NCI-H446 (cell line): ENCODE results near the gene COL27A1.

Experiments used
- DNase-seq, 2 experiments: peaks; one replicate each; lab custom pipeline; 2025; lab: John Stamatoyannopoulos, UW

COL27A1 gene

GRCh38 chr9:114342755-114343440 lies 187.6 kb downstream of the COL27A1 start:
- no peak for DNase-seq

DNA sequence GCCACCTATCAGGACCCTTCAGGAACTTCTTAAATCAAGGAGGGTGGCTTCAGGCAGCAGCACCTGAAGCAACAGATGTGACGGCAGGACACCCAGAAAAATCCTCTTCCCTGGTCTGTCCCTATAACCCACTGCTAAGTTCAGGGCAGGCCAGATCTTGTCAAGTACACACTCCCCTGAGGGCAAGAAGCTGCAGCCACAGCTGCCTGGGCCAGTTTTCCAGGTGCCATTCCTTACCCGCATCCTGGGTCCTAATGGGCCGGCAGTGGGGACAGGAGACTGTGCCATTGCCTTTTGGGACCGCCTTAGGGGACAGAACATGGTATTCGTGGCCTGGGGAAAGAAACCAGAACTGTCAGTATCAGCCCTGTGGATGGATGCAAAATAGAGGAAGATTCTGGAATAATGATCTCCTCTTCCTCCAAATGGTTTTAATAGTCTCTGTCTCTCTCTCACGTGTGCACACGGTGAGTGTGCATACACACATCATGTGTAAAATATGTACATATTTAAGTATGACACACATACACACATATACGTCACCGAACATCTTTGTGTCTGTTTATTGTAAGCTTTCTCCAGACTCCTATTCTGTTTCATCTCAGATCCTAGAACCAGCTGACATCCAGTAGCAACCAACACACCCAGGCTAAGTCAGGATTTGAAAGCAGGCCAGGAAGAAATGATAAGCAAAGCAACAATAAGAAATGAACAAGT lies 188.3 kb downstream of the COL27A1 start:
- no peak for DNase-seq

DNA sequence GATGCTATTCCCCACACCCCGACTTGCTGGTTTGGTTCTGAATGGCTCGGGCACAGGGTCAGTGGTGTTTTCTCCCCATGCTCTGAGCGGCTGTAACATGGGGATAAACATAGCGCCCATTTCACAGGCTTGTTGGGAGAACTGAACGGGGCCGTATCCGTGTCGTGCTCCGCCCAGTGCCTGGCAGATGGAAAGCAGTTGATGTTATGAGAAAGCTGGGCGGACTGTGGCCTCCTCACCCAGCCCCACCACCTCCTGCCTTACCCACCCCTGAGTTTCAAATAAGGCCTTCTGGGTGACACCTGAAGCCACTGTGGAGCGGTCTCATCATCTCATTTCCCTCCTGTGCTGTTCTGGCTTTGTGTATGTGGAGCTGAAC lies 188.8 kb downstream of the COL27A1 start:
- no peak for DNase-seq

DNA sequence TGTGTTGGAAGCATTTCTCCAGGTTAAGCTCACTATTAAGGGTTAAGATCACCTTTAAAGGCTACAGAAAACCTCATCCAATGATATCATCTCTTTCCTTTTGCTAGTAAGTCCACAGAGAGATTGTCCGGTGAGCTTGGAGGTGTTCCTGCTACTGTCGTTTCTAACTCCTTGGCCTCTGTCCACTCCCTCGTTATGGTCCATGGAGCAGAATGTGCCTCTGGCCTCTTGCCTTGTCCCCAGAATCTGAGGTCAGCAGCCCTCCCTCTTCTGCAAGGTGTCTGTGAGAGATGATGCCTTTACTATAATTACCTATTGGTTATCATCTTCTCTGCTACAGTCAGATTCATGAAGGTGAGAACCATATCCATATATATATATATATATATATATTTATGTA lies 189.4 kb downstream of the COL27A1 start:
- no peak for DNase-seq

GRCh38 chr9:114345493-114346065 lies 190.2 kb downstream of the COL27A1 start:
- DNase-seq = no peak

- DNase-seq = no peak
These were observed 190.8 kb downstream of the COL27A1 start for GRCh38 chr9:114346146-114346545.

DNA sequence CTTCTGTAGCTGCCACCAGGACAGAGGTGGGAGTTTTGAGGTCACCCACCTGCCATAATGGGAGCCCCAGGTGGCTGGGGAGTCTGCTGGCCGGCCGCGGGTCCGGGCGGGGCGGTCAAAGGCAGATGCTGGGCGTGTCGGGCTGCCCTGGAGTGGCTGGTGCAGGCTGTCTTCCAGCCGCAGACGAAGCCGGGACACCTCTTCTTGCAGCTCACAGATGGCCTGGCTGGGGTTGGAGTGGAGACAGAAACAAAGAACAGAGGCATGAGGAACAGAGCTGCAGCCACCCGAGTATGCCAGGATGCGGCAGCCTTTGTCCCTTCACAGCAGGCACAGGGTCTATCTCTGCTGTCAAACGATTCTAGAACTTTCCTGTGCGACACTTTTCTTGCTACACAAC lies 192.3 kb downstream of the COL27A1 start:
- DNase-seq = no peak

DNA sequence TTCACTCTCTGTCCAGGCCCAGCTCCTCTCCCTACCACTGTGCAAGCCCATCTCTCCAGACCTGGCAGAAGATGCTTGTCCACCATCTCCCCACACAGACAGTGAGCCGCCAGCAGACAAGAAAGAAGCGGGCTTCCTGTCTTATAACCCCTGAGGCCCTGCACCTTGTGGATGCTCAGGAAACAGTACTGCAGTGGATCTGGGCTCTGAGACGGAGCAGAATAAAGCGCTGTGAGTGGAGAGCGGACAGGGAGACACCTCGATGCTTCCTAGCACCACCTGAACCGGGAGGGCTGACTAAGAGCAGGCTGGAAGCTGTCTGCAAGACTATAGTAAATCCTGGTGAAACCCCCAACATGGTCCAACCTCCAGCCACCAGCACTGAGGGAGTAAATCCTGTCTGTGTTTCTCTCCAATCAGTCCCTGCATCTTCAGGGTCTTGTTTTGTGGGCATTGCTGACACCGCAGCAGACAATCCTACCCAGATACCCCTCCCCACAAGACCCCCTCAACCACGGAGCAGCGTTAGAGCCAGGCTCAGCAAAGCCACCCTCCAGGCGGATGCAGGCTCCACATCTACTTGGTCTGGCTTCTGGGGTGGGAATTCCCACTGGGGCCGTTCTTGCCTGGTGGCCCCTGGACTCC lies 193.0 kb downstream of the COL27A1 start:
- no peak for DNase-seq

DNA sequence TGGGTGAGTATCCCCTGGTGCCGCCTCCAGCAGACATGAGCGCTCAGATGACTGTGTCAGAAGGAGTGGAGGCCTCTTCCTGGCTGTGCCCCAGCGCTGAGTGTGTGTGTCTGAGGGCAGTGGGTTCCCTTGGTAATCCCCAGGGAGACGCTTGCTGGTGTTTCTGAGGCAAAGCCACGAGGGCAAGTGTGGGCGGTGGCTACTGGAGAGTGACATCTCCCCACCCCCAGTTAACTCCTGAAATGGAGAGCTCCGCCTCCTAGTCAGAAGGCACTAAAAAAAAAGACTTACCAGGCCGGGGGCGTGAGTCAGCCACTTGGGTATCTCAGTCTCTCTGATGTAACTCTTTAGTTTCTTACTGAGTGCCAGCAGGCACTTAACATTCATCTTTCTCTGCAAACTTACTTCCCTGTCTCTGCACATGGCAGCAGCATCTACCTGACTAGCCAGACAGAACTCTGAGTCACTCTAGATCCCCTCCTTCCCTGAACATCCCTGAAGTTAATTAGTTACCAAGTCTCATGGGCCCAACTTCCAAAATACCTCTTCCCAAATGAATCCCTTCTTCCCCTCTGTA lies 193.7 kb downstream of the COL27A1 start:
- DNase-seq = no peak

DNA sequence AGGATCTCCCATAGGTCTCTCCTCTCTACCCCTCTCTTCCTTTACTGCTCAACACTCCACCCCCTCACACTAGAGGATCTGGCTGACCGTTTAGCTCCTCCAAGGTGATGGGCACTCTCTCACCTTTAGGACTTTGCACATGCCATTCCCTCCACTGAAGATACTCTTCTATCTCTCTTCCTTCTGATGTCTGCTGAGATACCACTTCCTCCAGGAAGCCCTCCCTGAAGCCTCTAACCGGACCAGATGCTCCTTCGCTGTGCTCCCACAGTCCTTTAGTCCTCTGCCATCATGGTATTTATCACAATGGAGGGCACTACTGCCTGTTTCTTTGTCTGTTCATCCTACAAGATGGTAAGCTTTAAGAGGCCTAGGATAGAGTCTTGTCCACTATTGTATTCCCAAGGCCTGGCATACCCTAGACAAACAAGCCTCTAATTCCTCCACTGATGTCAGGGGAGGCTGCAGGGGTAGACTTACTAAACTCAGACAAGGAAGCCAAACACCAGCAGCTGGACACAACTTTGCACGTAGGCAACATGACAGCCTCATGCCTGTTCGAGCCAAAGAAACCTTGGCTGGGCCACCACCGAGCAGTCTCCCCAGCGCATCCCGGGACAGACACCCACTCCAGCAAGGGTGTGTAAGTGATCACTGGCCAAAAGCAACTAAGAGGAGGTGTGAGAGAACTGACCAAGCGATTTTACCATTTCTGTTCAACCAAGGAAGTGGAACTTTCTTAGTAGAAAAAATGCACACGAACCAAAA lies 194.6 kb downstream of the COL27A1 start:
- DNase-seq = no peak

- no peak for DNase-seq
These were observed 195.5 kb downstream of the COL27A1 start for GRCh38 chr9:114350636-114351401.

DNA sequence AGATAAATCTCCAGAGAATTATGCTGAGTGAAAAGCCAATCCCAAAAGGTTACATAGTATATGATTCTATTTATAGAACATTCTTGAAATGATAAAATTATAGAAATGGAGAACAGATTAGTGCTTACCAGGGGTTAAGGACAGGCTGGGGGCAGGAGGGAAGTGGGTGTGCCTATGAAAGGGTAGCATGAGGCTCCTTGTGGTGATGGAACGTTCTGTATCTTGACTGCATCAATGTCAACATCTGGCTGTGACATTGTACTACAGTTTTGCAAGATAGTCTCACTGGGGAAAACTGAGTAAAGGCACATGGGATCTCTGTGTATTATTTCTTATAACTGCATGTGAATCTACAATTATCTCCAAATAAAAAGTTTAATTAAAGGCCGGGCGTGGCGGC lies 196.6 kb downstream of the COL27A1 start:
- DNase-seq = no peak

DNA sequence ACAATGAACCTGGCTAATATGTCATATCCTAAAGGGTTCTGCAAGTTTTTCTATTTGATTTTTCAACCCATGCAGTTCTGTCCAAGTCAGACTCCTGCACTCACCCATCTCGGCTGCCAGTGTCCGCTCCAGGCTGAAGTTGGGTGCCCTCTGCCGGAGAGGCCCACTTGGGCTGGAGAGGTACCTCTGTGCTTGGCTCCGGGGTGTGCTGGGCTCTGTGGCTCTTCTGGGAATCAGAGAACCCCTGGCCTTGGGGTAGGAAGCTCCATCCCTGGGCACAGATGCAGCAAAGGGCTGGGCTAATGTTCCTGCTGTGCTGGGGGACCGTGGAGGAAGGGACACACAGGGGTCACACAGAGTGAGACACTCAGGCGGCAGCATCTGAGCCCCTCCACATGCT lies 200.5 kb downstream of the COL27A1 start:
- no peak for DNase-seq

- no peak for DNase-seq
These were observed 201.5 kb downstream of the COL27A1 start for GRCh38 chr9:114356792-114357191.

DNA sequence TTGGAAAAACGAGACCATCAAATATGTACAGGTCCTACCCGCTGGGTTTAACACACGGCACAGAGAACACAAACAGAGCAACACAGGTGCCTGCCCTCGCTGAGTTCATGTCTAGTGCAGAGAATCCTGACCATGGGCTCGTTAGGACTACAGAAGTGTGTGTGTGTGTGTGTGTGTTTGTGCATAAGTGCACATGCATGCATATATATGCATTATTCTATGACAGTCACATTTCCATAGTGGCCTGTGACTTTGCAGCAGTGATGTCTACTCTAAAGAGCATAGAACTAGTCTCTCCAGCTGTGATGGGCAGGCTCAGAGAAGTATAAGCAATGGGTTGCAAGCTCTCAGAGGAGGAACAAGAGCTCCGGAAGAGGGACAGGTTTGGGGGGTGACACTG lies 202.0 kb downstream of the COL27A1 start:
- no peak for DNase-seq

- DNase-seq = no peak
These were observed 202.6 kb downstream of the COL27A1 start for GRCh38 chr9:114357911-114358328.

DNA sequence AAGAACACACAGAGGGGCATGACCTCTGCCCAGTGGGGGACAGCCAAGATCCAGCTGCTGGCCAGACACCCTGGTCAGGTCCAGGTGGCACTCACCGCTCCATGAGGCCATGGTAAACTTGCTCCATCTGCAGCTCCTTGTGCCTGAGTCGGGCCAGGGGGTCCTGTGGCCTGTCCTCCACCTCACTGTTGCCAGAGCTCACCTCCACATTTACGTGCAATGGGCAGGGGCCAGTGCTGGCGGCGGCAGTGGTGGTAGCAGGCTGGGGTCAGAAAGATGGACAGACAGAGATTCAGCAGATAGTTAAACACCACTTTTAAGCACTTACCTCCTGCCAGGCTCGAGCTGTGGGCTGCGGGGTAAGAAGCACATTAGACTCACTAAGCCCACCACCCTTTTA lies 204.5 kb downstream of the COL27A1 start:
- DNase-seq = no peak

DNA sequence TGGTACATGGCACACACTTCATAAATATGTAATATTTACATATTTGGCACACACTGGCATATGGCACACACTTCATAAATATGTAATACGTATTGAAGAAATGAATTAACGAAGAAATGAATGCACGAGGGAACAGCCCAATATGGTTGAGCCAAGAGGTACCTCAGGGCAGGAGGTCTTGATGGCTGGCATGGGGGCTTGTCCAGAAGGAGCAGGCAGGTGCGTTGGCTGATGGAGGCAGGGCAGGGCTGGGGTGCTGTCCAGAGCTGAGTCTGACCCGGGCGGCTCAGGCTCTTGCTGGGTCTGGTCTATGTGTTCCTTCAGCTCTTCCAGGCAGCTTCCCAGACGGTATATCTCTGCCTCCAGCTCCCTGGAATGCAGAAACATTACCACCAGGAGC lies 206.2 kb downstream of the COL27A1 start:
- DNase-seq = no peak
